HG03354 (cell line): Measurements from ENCODE around the gene SERPINB13.
A peak's percentile ranks its signal among the peaks of the same experiment; 100 is the strongest.
"Not testable (repeated sequence)": the region's sequence is repeated elsewhere in the genome, so short reads cannot be mapped to it uniquely, and the experiment has no call there.

ENCODE experiments used
- ATAC-seq: cut with Tn5 transposase; IDR thresholded peaks from one replicate; pipeline ENCODE4 v1.9.1; 2021; ENCODE audit warnings: mild to moderate bottlenecking; ENCODE audit not compliant: unreplicated experiment, poor library complexity, severe bottlenecking

Gene SERPINB13

DNA sequence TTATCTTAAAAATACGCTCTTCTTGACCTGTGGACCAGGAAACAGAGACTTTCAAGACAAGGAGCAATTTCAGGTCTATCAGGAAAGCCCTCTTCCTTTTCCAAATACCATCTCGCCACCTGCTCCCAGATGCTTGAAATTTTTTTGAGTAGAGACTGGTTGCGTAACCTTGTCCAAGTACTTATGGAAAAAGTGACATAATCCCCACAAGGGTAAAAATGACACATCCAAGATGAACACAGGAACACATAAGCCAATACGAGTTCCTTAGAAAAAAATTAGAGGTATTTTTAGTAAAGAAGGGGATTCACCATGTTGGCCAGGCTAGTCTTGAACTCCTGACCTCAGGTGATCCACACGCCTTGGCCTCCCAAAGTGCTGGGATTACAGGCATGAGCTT, 1.8 kb downstream of the SERPINB13 start:
- no peak for ATAC-seq

DNA sequence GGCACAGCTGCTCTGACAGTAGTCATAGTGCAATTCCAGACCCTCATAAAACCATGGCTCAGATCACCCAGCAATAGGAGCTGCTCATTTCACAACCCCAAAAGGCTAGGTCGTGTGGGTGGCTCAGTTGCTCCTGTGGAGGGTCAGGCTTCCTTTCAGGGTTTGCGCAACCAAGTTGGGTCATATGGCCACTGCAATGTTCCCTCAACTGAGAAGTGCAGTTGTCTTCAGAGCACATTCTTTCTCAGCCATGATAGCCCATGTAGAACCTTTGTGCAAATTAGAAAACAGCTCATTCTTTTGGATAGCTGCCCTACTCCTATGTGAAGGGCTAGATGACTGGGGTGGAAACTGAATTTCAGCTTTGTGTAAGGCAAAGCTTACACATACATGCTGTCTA, 3.2 kb downstream of the SERPINB13 start:
- no peak for ATAC-seq

DNA sequence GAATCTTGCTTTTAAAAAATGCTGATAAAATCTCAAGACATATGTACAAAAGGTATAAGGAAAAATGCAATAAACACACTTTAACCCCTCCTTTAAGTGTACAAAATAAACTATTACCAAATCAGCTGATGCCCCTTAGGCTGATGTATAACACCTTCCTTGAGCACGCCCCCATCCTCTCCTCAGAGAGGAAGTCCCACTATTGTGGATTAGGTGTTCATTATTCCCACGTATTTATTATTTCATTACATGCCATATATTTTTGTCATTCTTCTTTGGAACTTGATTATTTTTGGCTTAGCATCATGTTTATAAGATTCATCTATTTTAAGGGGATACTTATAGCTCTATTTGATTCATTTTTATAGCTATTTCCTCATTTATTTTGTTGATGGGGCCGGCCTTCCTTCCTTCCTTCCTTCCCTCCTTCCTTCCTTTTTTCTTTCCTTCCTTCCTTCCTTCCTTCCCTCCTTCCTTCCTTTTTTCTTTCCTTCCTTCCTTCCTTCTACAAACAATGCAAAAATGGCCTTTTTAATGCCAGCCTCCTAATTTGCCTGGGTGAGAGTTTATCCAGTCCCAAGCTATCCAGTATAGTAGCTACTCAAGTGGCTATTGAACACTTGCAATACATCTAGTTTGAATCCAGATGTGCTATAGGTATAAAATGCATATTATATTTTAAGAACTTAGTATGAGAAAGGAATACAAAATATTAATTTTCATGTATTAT, 4.0 kb downstream of the SERPINB13 start:
- ATAC-seq = no peak

DNA sequence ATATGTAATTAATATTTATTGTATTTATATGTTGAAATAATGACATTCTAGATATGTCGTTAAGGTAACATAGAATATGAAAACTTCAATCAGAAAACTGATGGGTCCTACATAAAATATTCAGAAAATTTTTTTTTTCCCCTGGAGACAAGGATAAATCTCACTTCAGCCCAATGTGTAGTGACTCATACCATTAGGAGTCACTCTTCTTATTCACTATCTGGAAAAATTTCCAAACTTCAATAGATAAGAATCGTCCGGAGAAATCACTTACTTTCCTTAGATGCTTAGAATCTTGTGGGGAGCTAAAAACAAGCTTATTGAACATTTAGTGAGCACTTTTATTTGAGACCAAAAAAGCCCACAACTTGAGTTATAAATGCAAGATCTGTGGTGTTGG, 4.6 kb downstream of the SERPINB13 start:
- no peak for ATAC-seq

DNA sequence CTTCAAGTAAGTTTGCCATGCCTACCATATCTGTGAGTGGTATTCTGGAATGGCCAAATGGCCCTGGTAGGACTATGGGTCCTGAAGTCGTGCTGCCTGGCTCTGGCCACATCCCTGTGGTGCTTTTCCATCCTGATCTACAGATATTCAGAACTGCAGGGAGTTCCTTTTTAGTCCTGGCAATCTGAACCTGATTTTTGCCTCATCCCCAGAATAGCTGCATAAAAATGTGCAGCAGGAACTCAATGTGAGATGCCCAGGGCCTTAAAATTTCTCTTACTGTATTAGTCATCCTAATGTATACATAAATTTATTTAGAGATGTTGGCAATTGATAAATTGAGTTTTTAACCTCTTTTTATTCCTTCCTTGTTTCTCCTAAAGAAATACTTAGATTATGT, 5.3 kb downstream of the SERPINB13 start:
- ATAC-seq = no peak

DNA sequence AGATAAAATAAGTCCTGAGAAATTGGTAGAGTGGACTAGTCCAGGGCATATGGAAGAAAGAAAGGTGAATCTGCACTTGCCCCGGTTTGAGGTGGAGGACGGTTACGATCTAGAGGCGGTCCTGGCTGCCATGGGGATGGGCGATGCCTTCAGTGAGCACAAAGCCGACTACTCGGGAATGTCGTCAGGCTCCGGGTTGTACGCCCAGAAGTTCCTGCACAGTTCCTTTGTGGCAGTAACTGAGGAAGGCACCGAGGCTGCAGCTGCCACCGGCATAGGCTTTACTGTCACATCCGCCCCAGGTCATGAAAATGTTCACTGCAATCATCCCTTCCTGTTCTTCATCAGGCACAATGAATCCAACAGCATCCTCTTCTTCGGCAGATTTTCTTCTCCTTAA, 9.8 kb downstream of the SERPINB13 start:
- ATAC-seq = no peak

DNA sequence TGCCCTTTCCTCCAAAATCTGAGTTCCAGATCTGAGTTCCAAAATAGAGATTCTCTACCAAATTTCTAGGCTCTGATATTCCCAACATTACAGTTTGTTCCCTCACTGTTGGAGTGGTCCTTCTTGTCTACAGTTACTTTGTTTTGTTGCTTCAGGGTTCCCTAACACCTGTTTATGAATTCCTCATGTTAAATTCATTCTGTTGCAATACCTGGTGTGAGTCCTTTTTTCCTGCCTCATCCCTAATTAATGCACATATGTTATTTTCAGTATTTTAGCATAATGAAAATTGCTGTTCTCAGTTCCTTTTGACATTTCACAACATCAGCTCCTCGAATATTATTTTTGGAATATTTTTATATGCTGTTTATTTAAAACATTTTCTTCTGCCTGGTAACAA, 16.2 kb downstream of the SERPINB13 start:
- ATAC-seq = no peak

DNA sequence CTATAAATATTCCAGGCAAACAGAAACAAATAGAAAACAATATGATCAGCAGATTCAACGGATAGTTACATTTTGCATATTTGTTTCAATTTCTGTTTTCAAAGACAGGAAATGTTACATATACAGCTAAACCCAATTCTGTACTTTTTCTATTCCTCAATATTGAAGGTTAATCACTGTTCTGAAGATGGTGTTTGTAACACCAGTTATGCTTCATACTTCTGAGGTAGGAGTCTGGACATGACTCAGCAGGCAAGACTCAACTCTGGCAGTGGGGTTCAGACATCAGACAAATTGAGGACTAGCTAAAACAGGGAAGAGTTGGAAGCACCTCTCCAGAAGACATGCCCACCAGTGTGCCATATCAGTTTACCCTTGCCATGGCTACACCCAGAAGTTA, 16.6 kb downstream of the SERPINB13 start:
- ATAC-seq = peak; percentile 92

DNA sequence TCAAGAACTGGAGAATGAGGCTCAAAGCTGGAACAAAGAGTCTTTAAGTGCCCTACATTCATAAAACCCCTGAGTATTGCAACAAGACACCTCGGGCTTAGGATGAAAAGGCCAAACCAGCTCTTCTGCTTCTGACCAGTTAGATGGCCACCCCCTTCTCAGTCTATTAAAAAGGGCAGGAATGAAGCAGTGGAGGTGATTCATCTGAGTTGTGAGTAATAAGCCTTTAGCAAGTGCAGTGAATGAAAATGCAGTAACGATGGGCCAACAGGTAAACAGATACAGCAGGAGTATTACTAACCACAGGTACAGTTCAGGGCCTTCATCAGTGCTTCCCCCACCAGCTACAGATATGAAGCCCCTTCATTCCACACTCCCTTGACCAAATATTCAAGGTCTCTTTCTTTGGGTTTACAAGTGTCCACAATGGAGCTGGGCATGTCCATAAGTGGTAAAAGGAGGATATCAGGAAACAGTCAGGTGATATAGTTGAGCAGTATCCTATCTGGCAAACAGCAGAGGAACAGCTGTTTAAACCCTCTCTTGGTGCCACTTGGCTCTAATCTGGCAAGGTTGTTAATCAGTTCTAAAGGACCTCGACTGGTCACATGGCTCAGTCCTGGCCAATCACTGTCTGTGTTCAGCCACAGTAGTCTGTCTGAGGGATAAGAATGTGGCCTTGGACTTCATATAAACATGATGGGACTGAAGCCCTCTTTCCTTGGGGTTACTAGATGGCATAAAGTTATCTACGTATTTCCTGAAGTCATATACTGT, 17.8 kb downstream of the SERPINB13 start:
- no peak for ATAC-seq

DNA sequence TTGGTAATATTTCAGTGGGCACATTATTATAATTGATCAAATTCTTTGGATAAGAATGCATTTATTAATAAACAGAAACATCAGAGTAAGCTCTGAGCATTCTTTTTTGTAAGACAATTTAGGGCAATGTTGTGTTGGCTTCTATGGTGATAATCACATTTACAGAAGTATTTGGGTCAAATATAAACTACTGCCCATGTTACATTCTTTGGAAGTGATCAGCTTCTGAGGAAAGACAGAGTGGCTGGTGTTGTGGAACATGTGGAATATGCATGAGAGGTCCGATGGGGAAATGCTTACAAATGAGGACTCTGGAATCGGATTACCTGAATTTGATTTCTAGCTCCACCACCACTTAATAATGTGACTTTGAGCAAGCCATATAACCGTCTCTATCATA, 19.4 kb downstream of the SERPINB13 start:
- no peak for ATAC-seq

DNA sequence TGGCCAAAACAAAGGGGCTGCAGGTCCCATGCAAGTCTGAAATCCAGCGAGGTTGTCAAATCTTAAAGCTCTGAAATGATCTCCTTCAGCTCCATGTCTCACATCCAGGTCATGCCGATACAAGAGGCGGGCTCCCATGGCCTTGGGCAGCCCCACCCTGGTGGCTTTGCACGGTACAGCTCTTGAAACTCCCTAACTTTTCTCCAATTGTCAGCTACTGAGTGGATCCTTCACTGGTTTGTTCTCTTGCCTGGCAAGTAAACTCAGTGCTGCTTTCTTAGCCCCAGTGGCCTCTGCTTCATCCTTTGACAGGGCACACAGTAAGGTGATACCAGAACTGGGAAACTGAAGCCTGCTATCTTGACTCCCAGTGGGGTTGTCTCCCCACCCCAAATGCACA, 26.3 kb downstream of the SERPINB13 start:
- ATAC-seq = no peak

DNA sequence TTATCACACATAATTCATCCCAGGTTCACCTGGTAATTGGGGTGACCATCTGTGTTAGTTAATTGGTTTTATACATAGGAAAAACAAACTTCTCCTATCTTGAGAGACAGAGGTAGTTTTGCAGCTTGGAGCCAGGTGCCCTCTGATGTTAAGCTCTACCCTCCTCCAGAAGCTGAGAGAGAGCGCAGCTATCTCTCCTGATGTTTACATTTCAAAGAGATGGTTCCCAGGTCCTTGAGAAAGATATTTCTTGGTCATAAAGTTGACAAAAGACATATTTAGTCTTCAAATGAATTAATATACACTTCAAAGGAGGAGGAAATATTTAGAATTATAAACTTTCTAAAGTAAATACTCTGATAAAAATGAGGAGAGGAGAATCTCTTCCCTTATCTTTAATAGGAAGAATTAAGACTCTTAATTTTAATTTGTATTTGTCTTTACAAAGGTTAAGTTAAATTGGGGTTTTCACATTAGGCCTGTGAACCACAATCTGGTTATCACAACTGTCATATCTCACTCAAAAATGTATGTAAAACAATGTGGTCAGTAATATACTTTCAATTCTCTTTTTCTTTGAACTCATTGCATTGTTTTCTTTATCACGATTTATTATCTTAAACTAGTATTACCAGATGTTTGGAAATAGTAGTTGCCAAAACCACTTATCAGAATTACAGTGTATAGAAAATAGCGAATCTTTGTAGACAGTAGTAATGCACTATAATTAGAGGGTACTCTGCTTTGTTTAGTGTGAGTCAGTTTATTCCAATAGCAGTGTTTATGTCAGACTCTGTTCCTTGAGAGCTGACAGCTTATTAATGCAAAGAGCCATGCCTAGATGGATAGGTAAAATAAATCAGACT, 30.1 kb downstream of the SERPINB13 start:
- peak; percentile 84 for ATAC-seq

DNA sequence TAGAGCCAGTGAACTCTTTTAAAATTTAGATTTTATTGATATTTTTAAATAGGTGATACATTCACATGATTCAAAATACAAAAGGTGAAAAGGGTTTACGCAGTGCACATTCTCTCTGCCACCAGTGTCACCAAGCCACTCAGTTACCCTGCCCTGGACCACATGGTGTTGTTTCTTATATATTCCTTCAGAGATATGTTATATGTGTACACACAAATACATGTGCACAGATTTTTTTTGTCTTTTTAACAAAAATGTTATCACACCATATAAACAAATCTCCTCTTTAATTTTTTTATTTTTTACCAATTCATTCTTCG, 30.7 kb downstream of the SERPINB13 start:
- ATAC-seq = no peak

DNA sequence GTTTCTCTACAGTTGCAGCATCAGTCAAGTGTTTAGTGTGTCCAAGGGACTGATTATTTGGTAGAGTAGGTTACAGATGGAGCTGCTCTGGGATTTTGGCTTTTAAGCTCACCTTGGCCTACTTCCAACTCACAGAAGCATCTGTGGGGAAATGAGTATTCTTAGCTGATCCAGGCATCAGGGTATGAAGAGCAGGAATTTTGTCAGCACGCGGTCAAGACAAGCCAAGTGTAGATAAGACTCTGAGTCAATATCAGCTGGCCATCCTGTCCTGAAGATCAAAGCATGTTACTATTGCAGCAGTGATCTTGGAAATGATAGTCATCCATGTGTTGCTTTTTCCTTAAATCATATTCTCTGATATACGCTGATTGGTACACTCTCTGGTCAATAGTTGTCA, 32.5 kb downstream of the SERPINB13 start:
- no peak for ATAC-seq

DNA sequence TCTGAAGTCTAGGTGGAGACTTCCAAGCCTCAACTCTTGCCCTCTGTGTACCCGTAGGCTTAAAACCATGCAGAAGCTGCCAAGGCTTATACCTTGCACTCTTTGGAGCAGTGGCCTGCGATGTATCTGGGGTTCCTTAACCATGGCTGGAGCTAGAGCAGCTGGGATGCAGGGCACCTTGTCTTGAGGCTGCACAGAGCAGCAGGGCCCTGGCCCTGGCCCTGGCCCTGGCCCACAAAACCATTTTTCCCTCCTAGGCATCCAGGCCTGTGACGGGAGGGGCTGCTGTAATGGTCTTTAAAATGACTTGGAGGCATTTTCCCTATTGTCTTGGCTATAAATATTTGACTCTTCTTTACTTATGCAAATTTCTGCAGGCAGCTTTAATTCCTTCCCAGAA, 37.7 kb downstream of the SERPINB13 start:
- ATAC-seq = no peak

DNA sequence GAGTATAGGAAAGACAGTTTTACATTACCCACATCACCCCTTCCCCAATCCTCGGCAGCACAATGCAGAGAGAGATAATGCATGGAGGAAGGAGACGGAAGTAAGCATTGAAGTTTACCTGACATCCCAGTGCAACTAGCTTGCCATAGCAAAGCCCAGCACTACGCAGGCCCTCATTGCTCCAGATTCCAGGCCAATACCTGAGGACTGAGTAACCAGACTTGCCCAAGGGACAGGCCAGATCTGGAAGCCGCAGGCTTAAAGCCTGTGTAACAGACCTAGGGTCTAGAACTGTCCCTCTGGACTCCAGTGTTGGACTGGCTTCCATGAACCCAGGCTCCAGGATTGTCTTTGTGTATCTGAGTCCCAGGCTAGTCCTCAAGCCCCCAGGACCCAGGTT, 39.3 kb downstream of the SERPINB13 start:
- no peak for ATAC-seq

DNA sequence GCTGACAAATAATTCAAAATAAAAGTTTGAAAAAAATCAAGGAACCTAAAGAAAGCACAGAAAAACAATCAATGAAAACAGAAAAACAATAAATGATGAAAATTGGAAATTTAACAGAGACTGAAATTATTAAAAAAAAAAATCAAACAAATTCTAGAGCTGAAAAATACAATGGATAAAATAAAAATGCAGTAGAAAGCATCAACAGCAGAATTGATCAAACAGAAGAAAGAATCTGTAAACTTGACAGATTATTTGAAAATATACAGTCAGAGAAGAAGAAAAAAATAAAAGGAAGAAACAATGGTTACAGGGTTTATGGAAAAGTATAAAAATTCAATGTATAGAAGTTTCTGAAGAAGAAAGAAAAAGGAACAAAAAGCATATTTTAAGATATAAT, 40.7 kb downstream of the SERPINB13 start:
- ATAC-seq = no peak

DNA sequence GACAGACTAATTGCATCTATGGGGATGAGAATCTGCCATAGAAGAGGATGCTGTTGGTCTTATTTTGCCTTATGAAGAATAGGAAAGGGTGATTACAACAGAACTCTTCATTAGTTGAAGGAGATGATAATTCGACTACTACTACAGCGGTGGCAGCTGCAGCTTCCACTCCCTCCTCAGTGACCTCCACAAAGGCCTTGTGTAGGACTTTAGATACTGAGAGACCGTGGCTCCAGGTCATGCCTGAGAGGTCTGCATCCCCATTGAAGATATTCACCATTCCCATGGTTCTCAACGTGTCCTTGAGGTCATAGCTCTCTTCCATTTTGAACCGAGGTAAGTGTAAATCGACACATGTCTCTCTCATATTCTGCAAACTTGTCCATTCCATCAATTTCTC, 50.6 kb downstream of the SERPINB13 start:
- ATAC-seq = no peak

DNA sequence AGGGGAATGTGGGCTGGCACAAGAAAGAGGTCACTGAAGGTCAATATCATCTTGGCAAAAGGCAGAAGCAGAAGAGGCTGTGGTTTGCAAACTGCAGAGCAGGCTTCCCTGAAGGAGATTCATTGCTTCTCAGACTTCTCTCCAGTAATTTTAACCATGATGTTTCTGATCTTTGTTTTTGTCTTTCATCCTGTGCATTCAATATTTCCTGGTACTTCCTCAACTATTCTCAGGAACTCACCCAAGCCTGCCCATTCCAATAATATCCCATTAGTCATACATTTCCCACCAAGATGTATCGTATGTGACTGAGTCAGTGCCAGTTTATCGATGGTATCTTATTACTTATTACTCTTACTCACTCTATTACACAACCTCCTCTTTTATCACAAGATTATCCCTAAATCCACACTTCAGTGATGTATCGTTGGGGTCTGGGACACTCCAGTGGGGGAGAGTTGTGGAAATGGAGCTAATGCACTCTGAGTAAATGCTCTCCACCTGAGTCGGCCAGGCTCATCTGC, 54.1 kb downstream of the SERPINB13 start:
- ATAC-seq = not testable (repeated sequence)

DNA sequence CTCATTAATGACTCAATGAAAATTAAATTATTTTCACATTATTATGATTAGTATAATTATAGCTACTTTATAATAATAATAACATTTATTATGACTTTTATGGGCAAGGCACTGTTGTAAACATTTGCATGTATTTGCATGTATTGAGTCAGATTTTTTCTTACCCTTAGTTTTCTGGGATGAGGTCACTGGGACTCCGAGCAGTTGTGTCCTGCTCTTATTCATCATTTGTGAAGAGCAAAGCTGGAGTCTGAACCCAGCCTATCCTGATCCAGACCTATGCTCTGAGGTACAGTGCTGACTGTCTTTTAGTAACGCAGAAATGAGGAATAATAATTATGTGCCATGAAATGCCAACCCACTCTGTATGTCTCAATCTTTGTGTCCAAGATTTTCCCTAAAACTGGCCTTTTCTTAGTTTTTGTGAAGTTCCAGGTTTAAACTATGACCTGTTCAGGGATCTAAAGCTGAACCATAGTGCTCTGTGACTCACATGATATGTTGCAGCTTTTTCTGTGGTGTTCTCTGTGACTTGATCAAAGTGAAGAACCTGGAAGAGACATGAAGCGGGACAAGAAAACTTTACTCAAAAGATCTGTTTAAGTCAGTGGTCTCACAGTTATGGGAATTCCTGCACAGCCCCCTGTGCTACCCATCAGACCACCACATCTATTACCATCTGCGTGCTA, 55.7 kb downstream of the SERPINB13 start:
- ATAC-seq = not testable (repeated sequence)
